HG02852 (cell line): ENCODE data around the gene MDC1.
"Not testable (repeated sequence)": the region's sequence is repeated elsewhere in the genome, so short reads cannot be mapped to it uniquely, and the experiment has no call there.

Experiments
- ATAC-seq: cut with Tn5 transposase; IDR thresholded peaks from one replicate; pipeline ENCODE4 v1.9.1; 2021; ENCODE audit warnings: mild to moderate bottlenecking, moderate library complexity; ENCODE audit not compliant: unreplicated experiment

MDC1 gene

GRCh38 chr6:30683183-30683979 lies 33.7 kb downstream of the MDC1 start:
- ATAC-seq: no peak

GRCh38 chr6:30682143-30683117 lies 34.7 kb downstream of the MDC1 start:
- peak; percentile 36 for ATAC-seq

- no peak for ATAC-seq
Observed at GRCh38 chr6:30681766-30682142, 35.3 kb downstream of the MDC1 start.

GRCh38 chr6:30679765-30680535 lies 37.1 kb downstream of the MDC1 start:
- no peak for ATAC-seq

- no peak for ATAC-seq
Observed at GRCh38 chr6:30678964-30679726, 37.9 kb downstream of the MDC1 start.

GRCh38 chr6:30676660-30677285 lies 40.3 kb downstream of the MDC1 start:
- ATAC-seq: no peak

GRCh38 chr6:30672445-30673253 lies 44.4 kb downstream of the MDC1 start, which contains the start of gene DHX16:
Gene DHX16, minus strand, starts transcription at chr6:30673006. Its CDS starts 165 bp downstream, at chr6:30672841.
- ATAC-seq: no peak

- no peak for ATAC-seq
Observed at GRCh38 chr6:30670760-30671527, 46.1 kb downstream of the MDC1 start.

GRCh38 chr6:30666300-30666699 lies 50.8 kb downstream of the MDC1 start:
- not testable (repeated sequence) for ATAC-seq

- ATAC-seq: no peak
Observed at GRCh38 chr6:30664994-30665767, 51.9 kb downstream of the MDC1 start.

GRCh38 chr6:30657922-30658321 lies 59.2 kb downstream of the MDC1 start:
- not testable (repeated sequence) for ATAC-seq

- no peak for ATAC-seq
Observed at GRCh38 chr6:30657454-30657853, 59.6 kb downstream of the MDC1 start.

GRCh38 chr6:30656513-30656912 lies 60.6 kb downstream of the MDC1 start:
- ATAC-seq: no peak

- no peak for ATAC-seq
Observed at GRCh38 chr6:30655743-30656094, 61.4 kb downstream of the MDC1 start.

- ATAC-seq: no peak
Observed at GRCh38 chr6:30654798-30655742, 62.0 kb downstream of the MDC1 start.

GRCh38 chr6:30651143-30651542 lies 65.9 kb downstream of the MDC1 start:
- no peak for ATAC-seq
